Measurements from ENCODE around the gene KHDRBS2.

Gene KHDRBS2

DNA sequence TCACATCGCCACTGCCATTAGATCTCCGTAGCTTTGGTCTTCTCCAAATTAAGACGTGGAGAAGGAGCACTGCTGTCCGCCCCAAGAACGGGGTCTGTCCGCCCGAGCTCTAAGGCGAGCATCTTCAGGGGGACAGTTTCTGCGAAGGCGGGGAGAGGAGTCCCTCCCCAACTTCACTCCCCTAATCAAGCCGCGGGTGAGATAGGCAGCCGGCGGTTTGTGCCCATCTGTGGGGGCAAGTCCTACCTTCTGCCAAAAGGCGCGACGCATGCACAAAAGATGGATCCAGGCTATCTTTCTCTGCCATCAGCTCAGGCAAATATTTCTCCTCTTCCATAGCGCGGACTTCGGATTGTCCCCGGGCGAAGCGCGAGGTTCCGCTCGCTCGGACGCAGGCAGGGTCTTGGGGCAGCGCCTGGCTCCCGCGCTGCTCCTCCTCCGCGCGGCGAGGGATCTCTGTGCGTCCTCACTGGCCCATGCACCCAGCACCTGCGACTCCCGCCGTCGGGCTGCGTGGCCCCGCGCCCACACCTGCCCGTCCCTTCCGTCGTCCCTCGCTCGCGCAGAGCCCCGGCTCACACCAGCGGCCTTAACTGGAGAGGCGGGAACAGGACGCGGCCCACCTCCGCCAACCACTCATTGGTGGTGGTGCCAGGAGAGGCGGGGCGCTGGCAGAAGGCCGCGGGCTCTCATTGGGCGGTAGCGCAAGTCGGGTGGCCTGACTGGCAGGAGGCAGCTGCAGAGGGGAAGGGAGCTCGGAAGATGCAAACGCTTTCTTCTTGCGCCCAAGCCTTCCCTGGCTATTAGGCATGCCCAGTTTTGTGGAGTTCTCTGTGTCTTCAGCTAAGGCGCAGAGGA lies at the start of gene KHDRBS2:
Gene KHDRBS2 (minus strand): TSS at position 614 of the 858 bp plus-strand sequence.
- DNase-seq = no peak

DNA sequence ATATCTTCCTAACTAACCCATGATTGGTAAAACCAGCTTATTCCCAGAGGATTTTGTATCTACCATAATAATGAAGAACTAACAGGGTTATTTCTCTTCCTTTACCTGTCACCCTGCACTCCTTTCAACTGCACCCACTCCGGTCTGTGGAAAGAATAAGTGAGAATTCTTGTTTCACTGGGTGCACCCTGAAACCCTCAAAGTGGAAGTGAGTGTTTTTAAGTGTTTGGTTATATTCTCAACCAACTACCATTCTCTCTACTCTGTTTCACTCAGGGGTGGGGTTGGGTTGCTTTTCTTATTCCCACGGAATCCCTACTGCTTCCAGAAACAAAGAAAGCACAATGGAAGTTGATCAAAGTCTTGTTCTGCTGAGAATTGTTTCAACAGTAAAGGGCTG lies 42.6 kb upstream of the KHDRBS2 start:
- no peak for DNase-seq

DNA sequence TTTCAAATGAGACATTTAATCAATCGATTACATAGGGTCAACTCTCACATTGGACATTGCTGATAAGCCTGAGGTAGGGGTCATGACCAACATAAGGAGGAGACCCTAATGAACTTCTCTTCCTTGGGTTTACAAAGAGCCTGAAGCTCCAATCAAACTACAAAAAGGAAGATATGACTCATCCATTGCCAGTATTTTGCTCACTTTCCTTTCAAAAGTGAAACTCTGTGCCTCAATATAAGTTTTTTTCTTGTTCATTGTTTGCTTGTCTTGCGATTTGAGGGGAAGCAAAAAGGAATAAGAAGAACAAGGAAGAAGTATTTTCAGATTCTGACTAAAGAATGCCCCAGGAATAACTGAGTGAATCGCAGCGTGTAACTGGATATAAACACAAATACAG lies 38.8 kb upstream of the KHDRBS2 start:
- DNase-seq = no peak

DNA sequence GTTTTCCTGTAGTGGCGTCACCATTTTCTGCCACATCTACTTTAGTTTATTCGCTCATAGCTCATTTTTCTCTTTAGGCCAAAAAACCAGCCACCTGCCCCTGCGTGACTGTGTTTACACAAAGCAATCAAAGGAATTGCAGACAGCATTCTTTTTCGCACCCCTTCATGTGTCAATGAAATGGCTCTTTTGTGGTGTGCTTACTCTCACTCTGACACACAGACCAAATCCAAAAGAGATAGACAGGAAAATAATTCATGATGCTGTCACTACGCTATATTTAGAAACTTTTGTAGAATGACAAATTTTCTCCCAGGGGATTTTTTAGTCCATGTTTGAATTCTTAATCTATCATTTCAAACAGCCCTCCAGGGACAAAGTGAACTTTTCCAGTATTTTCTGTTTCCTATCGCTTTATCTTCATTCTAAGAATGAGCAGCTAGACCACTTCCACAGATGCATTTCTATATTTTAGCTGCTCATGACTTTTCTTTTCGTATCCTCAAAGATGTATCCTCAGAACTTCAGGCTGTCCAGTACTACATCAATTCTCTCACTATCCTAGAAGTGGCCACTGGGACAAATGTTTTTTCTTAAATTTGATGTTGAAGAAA lies 37.9 kb upstream of the KHDRBS2 start:
- DNase-seq = no peak

DNA sequence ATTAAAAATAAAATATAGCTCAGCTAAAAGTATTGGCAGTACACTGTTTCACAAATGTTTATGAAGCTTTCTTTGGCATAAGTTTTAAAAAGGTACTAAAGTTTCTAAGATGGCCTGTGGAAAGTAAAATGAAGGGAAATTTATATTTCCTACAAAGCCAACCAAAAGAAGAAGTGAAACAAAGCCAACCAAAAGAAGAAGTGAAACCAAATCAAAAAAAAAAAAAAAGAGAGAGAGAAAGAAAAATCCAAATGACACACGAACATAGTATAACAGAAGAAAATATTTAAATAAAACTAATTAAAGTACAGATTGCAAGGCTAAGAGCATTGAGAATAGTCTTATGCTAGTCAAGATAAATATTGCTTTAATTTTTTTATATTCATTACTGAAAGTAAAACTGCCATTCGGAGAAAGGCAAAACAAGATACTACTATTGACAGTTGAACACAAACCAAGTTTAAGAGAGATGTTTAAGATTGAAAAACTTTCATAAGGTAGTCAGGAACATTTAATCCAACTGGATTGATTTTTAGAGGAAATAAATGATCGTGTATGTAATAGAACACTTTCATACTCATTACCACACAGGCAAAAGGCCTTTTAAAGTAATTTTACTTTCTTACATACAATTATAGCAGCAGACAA lies 12.8 kb upstream of the KHDRBS2 start:
- DNase-seq = no peak

DNA sequence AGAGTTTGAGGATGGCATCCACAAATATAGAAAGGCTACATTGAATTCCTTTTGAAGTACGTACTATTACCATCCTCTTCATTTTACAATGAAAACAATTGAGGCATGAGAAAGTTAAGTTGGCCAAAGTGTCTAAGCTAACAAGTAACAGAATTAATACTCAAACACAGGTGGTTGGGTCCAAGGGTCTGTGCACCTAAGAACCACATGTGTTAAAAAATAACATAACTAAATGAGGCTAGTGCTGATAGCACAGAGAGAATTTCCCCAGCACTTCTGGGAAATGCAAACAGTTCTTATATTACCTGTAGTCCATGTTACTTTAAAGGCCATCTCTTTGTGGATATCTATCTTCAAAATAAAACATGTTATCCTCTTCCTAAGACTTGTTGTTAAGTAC lies 10.5 kb upstream of the KHDRBS2 start:
- DNase-seq = no peak

DNA sequence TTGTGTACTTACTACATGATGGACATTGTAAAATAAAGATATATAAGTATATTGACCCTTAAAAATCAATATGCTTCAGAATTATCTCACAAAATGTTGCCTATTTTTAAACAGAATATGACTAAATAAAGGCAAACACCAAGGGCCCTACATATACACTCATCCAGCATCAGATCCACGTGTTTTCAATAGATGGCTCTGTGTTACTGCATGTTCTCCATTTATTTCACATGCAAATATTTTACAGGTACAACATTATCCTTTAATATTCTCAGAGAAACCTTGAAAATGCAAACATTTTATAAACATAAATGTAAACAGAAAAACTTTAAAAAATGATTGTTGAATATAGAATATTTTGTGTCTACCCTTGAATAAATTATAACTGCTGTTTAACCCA lies 2.9 kb upstream of the KHDRBS2 start:
- no peak for DNase-seq

DNA sequence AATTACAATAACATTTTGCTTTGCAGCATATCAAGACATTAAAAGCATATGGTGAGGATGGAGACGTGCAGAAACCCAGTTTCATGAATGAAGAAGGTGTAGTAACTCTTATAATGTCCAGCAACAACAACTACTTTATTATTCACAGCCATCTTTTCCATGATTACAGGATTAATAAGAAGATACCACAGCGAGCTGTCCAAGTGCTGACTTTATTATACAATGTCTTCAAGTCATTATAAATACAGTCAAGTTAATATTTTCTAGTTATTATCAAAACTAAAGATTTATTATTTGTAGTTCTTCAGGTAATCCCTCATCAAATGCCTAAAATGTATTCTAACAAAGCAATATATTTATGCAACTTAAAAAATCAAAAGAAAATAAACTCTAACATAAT lies 2.5 kb upstream of the KHDRBS2 start:
- DNase-seq = no peak

DNA sequence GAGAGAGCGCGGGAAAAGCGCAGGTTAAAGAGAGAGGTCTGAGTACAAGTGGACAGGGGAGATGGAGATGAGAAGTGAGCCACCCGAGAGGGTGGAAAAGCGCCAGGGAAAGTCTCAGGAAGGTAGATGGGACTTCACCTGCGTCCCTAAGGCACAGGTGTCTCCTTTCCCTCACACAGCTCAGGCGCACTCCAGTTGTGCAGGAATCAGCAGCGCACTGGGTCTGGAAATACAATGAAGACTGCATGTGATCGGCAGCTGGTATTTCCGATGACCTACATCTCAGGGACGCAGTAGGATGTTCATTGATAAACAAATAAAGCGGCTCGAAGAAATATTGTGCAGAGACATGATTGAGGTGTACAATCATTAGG lies 432 bp upstream of the KHDRBS2 start:
- DNase-seq = no peak

DNA sequence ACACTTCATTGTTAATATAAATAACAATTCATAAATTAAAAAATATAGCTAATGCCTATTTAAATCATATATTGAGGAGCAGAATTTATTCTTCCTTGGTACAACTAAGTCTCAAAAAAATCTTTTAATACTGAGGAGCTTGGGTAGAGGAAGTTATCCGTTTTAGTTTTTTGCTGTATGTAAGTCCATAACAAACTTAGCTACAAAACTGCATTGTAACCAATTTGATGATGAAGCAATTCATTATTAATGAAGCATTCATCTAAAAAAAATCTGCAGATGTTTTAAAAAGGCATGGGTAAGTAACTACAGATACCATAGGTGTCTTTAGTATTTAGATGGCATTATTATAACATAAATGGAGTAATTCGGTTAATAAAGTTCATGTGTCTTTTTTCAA lies 1.3 kb downstream of the KHDRBS2 start:
- no peak for DNase-seq

DNA sequence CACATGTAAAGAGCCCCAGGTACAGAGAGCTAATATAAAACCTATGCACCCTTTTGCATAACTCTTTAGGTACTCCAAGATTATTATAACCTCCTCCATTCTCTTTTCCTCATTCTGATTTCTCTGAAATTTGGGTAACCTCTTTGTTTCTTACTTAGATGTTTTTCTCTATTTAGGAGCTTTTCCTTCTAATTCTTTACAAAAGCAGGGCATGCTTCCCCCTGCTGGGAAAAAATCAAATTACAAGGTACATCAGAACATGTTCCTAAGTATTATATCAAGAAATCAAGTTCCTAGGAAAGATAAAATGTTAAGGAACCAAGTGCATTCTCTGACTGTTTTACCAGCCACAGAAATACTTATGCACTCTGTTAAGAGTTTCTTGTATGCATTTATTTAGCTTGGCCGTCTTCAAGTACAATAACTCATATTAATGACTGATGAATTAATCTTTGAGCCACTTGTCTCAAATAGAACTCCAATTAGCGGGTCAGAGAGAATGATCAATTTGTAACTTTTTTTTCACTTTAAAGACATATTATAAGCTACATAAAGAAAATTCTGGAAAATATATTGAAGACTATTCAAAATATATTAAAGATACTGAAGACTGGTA lies 2.1 kb downstream of the KHDRBS2 start:
- DNase-seq = no peak

DNA sequence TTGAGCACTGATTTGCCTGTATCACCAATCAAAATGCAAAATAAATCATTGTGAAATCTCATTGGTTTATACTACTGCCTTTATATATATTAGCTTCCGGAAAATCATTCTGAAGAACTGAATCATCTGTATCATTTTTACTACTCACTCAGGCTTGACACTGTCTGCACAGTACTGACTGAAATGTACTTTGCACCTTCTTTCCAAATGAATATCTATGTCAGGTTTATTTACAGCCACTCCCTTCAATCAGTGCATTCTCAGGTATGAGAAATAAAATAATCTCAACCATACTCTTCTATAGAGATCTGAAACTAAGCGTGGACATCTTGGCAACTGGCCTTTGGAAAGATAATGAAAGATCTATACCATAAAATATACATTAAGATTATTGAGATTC lies 2.7 kb downstream of the KHDRBS2 start:
- DNase-seq = no peak

DNA sequence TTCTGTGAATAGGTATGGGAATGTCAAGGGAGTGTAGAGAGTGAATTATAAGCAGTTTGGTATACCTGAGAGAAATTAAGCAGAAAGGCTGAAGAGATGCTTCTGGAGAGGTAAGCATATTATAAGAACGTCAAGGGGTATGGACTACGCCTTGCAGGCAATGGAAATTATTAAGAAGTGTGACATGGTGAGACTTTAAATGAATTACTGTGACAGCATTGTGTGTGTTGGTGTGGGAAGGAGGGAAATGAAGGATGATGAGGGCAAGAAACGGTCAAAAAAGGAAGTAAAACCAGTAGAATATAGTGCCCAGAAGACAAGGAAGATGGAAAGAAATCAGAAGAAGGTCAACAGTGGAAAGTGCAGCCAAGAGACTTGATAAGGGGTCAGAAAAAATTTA lies 5.9 kb downstream of the KHDRBS2 start:
- DNase-seq = no peak

DNA sequence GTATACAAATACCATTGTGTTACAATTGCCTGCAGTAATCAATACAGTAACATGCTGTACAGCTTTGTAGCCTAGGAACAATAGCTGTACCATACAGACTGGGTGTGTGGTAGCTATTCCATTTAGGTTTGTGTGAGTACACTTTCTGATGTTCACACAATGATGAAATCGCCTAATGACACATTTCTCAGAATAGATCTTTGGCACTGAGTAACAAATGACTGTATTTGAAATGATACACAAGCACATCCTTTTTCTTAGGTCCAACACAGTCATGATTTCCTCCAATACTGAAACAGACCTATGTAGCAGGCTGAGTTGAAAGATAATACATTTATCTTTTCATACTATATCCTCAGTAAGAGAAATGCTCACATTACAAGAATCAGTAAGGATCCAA lies 13.9 kb downstream of the KHDRBS2 start:
- DNase-seq = no peak

DNA sequence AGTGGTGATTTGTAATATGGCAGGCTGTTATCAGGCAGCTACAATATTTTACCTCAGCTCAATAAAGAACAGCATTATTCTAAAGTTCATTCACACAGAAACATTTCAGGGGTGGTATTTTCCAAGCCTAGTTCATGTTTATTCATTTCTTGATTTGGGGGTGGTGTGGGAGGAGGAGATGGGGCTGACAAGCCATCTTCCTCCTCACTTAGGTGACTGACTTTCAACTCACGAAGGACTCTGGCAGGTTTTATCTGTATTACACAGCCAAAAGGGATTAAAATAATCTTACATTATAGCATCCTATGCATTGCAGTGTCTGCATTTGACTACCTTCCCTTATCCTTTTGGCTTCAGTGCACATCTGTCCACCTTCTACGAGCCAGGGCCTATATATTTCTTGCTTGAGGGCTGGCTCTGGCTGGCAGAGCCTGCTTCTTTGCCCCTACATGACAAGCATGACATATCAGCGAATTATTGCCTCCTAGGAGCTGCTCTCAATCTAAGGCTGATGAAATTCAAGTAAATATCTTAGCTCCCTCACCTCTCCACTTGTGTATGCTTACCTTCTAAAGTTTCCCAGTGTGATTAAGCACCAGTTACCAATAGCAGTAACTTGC lies 20.0 kb downstream of the KHDRBS2 start:
- DNase-seq = no peak

DNA sequence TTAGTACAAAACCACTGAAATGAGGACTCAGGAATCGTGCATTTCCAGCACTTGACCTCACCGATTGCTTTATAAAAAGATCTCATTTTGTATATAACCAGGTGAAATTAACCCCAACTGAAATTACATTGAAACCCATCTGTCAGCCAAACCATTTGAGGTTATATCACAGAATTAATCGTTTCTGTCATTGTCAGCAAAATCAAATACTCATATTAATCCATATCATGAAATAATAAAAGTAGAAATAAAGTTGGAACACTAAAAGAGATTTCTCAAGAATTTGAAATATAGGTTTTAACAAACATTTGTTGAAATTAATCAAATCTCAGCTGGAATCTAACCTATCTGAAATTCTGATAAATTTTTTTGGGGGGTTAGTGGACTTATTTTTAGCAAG lies 23.7 kb downstream of the KHDRBS2 start:
- no peak for DNase-seq

DNA sequence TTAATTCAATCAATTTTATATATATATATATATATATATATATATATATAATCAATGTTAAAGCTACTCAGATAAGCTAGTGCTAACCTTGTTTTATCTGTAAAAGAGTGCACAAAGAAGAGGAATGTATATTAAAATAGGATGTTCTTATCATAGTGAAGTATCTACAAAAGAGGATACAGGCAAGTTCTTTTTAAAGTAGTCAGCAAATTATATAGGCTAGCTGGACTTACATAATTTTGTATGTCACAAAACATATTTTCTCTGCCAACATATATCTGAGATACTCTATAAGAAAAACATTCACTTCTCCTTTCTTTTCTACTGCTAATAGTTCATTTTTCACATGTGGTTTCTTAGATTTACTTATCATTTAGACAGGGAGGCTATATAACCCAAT lies 39.9 kb downstream of the KHDRBS2 start:
- no peak for DNase-seq

DNA sequence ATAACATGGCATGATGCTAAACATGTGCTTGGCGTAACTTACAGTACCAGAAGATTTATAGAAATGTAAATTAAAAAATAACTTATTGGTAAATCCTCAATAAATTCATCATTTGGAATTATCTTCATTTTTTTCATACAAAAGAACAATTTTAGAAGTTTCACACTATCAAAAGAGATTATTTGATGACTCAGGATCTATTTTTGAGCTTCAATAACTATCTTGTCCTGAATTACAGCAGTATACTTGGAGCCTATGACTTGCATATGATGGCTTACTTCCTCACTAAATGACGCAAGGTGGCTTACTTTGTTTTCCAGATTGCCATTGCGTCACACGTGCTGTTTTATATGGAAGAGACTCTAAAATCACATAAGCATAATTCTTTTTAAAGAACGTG lies 49.2 kb downstream of the KHDRBS2 start:
- no peak for DNase-seq

DNA sequence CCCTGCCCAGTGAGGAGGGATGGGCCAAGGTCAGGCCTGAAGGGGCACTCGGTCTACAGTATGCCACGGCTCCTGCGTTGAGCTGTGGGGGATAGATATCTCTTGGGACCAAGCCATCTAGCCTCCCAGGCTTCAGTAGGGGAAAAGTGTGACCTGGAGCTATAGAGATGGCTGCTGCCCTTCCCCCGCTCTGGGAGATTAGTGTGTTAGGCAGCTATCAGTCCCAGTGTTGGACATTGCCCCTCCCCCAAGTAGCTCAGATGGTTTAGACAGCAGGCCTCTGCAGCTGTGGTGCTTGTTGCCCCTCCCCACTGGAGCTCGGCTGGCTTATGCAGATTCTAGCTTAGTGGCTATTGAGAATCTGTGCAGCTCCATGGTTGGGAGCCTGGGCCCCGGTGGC lies 56.8 kb downstream of the KHDRBS2 start:
- DNase-seq = no peak

DNA sequence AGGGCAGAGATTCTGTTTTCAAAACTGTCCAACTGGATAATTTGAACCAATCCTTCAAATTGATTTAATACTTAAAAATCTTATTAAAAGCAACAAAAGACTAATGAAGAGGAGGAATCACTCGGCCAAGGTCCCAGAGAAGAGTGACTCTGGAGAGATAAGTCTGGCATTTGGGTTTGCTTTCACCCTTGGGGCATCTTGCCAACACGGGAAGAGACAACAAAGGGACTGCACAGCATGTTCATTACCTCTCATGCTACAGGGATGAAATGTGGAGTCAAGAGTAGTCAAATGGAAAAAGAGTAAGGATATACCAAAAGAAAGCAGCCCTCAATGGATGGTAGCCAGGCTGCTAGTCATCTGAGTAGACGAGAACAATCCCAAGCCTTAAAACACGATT lies 68.2 kb downstream of the KHDRBS2 start:
- no peak for DNase-seq

DNA sequence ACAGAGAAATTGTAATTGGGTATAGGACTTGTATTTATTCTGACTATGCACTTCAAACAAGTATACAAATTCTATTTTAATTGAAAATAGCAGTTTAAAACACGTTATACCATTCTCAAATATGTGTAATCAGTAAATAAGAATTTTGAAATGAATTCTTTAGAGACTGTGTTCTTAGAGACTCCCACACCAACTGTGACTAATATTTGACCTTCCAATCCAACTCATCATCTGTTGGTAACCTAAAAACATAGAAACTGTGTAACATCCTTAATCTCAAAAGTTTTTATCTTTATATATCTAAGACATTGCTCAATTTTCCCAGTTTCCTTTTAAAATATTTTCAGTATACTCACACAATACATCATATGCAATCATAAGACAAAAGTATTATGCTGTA lies 83.9 kb downstream of the KHDRBS2 start:
- no peak for DNase-seq

DNA sequence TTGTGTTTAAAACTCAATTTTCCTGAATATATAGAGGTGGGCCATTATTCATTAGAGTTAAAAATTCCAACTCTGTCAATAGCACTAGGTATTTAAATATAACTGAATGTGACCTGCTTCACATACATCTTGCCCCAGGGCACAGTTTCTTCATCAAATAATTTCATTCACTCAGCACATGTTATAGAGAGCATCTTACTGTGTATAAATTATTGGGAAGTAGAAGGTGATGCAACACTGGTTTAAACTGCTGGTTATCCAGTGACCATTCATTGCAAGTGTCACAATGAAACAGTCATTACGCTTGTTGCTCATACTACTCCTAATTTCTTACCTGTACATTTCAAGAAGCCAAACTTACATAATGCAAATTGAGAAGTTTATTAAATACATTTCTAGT lies 93.4 kb downstream of the KHDRBS2 start:
- DNase-seq = no peak

DNA sequence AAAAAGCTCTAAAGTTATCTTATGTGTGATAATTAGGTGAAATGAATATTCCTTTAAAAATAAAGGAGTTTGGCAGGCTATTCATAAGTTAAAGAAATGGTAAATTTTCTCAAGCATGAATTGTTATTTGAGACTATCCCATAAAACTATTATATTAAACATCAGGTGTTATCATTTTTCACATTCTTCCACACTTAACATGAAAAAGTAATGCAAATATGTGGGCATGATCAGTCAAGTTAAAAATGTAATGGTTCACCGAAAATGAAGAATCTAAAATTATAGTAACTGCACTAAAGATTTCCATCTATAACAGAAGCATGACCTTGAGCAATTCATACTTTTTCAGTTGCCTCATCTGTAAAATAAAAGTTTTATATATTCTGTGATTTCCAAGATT lies 110.8 kb downstream of the KHDRBS2 start:
- no peak for DNase-seq
